HG02610 (cell line): ENCODE measurements around the gene ITGA7.

Source experiments
- ATAC-seq: cut with Tn5 transposase; IDR thresholded peaks from one replicate; pipeline ENCODE4 v1.9.1; 2021; ENCODE audit warnings: mild to moderate bottlenecking, moderate library complexity; ENCODE audit not compliant: unreplicated experiment

Gene ITGA7

DNA sequence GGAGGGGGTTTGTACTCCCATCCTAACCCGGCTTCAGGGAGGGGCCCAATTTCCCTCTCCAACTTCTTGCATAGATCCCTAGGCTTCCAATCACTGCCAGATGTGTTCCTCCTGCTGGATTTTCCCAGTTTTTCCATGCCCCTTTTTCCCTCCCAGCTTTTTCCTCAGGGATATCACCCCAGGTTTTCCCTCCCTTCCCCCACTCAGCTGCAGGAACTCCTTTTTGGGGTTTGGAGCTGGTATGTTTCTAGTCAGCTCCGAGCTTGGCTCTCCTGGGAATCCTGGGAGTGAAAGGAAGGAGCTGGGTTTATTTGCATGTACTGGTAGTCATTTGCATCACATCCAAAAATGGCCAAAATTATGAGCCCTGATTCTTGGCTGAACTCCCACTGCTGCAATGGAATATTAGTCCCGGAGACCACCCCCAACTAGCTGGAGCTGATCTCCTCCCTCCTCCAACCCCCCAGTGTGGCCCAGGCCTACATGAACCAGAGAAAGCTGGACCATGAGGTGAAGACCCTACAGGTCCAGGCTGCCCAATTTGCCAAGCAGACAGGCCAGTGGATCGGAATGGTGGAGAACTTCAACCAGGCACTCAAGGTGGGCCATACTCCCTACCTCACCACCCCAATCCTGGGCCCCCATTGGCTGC lies 11.0 kb upstream of the ITGA7 start:
- ATAC-seq: no peak

DNA sequence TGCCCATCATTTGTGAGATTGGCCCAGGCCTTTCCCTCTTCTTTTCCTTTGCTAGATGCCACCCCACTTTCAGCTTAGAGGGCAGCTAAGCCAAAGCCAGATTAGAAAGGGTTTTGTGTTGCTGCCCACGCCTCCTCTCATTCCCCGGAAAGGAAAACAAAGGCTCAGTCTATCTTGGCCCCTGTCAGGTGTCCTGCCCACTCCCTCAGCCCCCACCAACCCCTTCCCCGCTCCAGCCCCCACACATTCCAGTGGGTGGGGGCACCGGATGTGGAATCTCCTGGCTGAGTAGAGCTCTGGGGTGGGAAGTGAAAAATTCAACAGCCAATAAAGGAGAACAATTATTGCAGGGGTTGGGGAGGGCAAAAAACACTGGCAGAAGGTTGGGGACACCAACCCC lies 10.3 kb upstream of the ITGA7 start:
- ATAC-seq: no peak

DNA sequence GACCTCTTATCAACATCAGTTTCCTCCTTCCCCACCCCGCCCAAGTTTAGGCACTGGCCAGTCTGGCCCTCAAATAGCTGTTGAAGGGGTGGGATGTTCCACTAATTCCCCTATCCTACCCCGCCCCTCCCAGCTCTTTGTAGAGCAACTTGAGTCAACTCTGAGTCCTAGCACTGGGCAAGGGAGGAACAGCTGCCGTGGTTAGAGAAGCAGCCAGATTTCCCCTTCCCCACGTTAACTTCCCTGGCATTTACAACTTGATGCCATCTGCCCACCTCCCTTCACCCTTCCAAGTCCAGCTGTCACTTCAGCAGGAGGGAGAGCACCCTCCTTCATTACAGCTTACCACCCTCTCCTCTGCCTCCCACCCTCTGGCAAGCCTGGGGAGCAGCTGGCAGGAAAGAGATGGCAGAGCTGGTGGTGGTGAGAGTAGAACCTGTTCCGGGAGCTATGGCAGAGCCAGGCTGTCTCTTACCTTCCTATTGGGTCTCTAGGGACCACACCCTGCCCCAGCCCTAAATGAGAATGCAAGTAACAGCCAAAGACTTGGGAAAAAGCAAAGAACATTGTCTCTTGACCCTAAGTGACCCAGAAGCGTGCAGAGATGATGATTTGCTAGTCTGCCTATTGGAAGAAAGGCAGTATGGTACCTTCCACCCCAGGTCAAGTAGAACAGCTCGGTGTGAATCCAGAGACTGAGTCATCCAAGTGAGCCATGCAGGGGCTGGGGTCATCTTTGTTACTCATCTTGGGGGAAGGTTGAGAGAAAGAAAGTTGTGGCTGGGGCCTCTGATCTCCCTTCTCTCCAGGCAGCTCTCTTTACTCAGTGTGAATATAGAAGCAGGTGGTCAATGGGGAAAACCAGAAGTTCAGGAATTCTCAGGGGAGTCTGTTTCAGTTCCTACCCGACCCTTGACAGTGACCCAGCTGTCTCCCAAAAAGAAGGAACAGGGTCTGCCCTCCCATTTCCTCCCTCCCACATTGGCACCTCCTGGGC lies 9.6 kb upstream of the ITGA7 start:
- no peak for ATAC-seq

DNA sequence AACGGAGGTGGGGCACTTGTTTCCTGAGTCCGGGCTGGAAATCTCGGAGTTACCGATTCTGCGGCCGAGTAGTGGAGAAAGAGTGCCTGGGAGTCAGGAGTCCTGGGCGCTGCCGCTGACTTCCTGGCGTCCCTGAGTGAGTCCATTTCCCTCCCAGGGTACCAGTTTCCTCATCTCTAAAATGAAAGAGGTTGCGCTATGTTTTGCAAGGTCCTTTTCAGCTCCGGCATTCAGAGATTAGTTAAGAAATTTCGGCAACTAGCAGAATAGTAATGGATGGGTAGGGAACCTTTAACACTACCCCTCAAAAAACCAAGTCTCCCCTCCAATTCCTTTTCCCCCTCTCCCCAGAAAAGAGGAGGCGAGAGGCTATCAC lies 8.9 kb upstream of the ITGA7 start:
- no peak for ATAC-seq

DNA sequence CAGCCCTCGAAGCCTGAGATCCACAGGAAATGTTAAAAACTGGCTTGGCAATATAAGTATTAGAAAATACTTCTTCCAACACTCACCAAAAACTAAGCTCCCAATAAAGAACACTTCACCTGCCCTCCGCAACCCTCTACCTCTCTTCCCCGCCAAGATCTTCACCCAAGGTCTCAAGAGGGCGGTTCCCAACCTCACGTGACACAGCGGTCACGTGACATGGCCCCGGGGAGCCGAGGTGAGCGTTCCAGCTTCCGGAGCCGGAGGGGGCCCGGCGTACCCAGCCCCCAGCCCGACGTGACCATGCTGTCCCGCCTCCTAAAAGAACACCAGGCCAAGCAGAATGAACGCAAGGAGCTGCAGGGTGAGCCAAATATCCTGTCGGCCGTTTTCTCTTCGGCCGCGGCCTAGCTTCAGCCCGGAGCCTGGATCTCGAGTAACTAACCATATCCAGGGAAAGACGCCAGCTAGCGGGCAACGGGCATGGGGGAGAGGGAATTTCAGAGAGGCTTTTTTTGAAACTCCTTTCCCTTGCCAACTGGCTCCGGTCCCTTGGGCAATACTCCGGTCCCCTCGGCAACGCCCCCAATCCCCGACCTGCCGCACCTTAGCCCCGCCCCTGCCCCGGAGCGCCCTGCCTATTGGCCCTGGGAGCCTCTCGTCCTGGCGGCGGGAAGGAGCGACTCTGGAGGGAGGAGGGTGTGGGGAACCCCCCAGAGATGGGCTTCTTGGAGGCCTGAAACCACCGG lies 8.3 kb upstream of the ITGA7 start, which contains the start of gene BLOC1S1:
Gene BLOC1S1, plus strand, starts transcription at position 214 of the 749 bp plus-strand sequence. Its CDS starts 6 bp downstream, at position 220.
- peak; percentile 92 for ATAC-seq

DNA sequence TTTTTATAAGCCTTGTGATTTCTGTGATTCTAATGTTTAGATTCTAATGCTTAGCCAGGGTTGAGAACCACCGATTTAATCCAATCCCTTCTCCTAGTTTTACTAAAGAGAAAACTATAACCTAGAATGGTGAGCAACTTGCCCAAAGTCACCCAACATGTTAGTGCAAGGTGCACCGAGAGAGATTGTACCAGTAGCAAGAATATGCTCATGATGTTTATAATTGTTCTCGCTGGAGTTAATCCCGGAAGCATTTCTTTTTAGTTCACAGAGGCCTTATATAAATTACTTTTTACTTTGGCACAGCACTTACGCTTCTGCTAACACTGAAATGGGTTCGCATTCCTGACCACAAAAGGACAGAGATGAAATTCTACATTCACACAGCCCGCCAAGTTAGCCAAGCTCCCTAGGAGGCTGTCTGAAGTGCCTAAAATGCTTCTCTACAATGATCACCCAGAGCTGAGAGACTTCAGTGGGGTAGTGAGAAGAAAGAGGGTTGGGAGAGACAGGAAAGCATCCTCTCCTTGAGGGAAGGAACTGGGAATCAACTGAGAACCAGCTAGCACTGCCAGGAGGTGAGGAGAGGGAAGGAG lies 7.6 kb upstream of the ITGA7 start:
- ATAC-seq: no peak

DNA sequence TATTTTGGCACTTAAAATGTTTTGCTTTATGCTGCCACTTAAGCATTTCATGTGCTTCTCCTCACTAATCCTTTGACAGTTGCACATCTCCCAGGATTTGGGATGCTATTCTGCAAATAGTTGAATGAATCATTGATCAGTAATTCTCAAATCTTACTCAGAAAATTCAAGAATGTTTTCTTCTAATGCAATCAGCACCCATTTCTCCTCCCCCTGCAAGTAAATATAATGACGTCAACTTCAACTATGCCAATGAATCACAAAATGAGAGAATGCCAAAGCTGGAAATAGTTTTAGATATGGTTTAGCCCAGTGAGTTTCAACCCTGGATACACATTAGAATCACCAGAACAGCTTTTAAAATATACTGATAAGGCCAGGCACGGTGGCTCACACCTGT lies 6.0 kb upstream of the ITGA7 start:
- no peak for ATAC-seq

DNA sequence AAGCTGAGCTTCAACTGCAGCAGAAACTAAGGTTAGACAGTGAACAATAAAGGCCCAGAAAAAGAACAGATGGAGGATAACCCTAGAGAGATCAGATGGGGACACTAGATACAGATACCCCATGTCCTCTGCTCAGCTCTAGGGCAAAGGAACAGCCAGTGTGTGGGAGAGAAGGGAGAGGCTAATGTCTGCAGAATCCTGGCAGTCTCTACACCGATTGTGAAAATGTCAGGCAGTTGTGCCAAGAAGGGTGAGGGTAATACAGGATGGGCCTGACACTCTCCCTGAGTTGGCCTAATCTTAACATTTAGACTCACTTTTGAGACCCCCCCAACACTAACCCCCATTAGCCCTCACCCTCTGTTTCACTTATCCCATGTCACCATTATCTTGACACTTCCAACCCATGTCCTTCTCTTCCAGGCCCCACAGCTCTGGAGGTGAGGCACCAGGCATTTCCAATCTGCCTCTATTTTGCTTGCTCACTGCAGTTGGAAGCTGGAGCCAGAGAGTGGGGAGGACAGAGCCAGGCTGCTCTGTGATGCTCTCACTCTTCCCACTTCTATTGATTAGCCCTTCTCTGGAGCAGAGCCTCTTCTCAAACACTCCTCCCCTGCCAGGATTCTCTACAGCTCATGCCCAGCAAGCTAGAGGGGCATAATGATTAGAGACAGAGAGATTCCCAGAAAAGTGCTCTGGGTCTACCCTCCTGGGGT lies 5.2 kb upstream of the ITGA7 start:
- no peak for ATAC-seq

DNA sequence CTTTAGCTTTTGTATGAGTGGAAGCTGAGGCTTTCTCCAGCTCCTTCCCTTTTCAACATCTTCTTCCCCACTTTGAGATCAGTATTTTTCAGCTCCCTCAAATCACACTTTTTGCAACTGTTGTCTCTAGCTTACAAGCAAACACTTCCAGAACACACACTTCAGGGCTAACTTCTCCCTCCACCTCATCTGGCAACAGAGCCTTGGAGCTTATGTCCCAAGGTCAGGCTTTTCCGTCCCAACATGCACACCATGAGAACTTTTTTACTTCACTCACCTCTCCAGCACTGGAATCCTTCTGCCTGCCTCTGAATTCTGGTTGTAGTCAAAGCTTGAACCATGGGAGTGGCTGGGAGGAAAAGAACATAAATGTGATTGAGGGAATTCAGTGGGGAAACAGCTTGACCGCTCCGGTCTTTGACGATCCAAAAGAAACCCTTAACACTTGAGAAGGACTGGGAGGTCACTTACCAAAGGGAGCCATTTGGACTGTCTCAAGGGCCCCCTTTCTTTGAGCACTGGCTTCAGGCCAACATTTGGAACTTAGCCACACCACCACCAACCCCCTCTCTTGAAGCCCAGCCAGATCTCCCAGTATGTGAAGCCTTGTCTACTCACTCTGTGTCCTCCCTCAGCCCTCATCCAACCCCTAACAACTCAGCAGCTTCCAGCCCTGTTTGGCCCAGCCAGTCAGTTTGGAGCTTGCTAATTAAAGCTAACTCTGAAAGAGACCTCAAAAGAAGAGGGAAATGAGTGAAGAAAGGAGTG lies 4.3 kb upstream of the ITGA7 start:
- ATAC-seq: no peak

DNA sequence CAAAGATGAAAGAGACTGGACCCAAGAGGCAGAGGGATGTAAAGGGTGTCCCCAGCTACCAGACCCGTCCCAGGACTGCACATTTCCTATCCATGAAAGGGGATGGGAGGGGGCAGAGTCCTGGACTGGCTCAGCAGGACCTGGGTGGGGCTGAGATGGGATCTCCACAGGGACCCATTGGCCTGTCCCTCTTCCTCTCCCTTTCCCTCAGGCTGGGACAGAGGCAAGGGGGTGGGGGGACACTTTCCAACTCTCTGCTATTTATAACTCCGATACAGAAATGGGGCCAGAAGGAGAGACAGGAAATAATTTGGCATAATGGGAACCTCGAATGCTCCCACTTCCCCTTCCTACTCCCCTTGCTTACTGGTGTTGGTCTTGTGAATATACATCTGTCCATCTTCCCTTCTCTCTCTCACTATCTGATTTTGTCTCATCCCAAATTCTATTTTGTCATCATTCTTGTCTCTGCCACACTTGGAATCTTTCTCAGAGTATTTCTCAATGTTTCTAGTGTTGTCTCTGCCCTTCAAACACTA lies 1.1 kb upstream of the ITGA7 start:
- ATAC-seq: no peak

DNA sequence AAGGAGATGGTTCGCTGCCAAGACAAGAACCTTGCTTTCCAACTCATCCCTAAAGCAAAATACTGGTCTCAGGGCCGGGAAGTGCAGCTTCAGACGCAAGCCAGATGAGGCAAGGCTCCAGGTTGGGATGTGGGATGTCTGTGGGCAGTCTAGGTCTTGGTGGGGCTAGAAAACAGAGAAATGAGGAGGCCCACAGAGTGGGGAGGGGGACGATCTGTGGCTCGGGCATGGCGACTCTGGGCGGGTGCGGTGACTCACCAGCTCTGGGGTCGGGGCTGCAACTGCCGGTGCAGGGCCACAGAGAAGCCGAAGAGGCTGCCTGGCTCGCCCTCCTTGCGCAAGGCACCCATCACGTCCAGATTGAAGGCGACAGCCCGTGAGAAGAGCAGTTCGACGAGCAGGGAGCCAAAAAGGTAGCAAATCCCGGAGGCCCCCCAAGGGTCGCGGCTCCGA lies 459 bp downstream of the ITGA7 start:
- no peak for ATAC-seq

DNA sequence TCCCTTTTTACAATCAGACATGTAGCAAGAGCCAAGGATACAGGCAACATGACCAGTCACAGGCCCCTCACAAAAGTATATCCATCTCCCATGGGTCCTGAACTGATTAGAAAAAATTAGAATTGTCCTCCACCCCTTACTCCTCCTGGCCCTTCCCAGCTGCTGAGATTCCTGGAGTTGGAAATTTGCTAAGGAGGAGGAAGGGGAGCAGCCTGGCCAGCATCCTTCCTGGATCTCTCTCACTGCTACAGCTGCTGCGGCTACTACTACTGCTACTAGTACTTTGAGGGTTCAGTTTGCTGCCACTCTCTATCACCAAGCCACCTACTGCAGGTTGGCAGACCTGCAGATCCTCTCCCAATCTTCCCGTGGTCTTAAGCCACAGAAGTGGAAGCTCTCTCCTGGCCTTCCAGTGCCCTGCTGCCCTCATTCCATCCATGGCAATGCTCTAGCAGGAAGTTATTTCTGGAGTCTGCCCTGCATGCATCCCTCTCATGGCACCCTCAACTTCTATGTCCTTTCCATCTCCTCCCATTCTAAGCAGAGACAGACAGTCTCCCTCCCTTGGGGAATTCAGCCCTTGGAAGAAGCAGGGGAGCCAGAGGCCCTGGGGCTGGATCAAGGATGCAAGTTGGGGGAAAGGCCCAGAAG lies 1.0 kb downstream of the ITGA7 start:
- ATAC-seq: no peak

DNA sequence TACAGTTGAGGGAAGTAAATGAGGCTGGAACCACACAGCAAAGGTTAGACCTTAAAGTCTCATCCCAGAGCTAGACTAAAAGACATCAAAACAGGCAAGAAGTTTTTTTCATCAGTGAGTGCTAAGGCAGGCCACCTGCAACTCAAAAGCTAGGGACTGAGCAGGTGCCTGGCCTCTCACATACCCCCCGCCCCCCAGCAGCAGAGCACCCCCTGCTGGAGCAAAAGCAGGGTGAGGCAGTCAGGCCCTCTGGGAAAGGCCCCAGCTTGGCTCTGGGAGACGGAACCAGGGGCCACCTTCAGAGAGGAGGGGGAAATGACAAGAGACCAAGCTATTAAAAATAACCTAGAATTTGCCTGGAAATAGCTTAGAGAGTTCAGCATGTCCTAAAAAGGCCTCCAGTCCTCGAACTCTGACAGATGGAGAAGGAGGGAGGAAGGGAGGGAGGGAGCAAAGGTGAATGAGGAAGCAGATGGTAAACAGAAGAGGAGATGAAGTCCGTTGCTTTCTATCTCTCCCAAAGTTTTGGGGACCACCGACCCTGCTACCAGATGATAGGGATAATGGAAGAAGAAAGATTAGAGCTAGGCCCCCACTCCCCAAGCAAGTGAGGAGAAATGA lies 1.8 kb downstream of the ITGA7 start:
- ATAC-seq: no peak

DNA sequence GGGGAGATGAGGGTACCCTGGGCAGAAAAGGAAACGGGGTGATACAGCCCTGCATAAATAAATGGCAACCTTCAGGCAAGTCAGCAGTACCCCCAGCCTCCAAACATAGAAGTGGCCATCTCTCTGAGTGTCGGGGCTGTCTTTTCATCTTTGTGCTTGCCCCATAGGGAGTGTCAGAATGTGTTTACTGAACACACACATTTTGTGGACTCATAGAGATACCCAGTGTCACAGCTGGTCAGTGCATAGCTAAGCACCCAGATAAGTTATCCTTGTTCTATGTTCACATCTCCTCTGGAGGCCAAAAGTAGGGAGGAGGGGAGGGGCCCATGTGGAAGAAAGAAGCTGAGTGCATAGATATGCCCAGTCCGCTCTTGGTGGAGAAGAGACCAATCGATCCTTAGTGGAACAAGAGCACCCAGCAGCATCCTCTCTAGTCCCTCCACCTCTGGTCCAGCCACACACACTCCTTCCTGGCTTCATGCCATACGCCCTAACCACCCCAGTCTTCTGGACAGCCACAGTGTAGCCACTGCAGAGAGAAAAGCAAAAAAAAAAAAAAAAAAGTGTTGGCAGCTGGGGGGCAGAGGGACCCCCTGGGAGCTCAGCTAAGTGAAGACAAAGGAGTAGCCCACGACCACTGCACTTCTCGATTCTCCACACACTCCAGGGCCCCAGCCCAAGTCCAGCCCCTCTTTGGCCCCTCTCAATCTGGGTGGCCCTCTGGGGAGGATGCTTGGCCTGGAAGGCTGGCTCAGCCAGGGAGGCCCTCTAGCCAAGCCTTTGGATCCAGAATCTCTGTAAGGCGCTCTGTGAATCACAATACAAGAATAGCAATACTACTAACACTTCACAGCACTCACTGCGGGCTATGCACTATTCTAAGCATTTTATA lies 2.6 kb downstream of the ITGA7 start:
- ATAC-seq: no peak

DNA sequence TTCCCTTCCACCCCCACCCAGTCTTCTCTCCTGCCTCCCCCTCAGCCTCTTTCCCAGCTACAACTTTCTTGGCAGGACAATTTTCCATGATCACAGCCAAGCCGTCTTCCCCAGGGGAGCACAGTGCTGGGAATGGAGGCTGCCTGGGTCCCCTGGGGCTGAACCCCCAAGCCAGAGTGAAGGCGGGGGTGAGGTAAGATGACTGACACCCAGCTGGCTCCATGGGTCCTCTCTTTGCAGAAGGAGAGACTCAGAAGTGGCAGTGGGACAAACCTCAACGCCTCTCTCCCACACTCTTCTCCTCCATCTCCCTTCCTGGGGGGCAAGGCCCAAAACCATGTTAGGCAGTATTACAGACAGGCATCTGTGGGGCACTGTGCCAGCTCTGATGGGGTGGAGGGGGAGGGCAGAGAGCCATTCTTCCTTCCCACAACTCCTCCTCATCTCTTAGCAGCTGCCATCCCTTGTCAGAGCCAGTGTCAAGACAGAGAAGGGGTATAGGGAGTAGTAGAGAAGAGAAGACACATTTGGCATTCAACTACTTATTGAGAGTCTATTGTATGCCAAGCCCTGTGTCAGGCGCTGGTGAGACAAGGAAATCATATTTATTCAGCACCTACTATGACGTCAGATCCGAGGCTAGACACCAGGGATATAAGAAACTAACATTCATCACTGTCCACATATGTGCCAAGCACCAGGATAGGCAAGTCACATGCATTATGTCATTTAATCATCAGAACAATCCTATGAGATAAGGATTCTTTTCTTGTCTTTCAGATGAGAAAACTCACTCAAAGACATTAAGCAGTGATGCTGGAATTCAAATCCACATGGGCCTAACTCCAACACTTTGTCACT lies 3.6 kb downstream of the ITGA7 start:
- no peak for ATAC-seq

DNA sequence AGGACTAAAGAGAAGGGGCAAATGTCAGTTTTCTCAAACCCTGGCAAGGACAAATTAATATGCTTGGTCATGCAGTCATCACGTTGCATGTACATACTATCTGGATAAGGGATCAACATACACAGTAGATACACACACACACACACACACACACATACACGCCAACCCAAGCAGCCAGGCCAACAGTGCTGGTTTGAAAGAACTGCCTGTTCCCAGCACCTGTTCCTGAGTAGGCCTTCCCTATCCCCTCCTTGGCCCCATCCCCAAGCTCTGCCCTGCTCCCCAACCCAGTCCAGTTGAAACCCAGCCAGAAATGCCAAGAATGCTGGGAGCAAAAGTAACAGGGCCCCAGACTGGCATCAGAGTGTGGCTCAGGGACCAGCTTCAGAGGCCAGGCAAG lies 4.4 kb downstream of the ITGA7 start:
- ATAC-seq: no peak
